GM12878 (cell line): Measurements from ENCODE around the gene TLE2. TPM values are rescaled to one million over a fixed set of nuclear protein-coding genes. Genes with fewer than 3 reads are reported as not detected.

Experiments
- ATAC-seq: fragments of 200-7000 bp; cut with Tn5 transposase; 3 replicates; pipeline ENCODE4 v1.9.1; 2020; ENCODE audit warnings: mild to moderate bottlenecking, moderate library complexity
- BruUV-seq: library from RNA; stranded (reverse); fragments of 400-500 nt; replicated peaks from 2 replicates; lab custom pipeline; 2021; lab: Mats Ljungman, UMichigan
- CTCF ChIA-PET: fragments of 300-600 bp; sonication (Branson Sonifier 250); formaldehyde crosslinking; extraction: SDS; loops from one replicate; lab custom pipeline; 2021; ENCODE audit warnings: inconsistent platforms; lab: Yijun Ruan, JAX
- POLR2A ChIA-PET: fragments of 350-600 bp; formaldehyde crosslinking; extraction: SDS; loops from one replicate; lab custom pipeline; 2021; ENCODE audit warnings: inconsistent platforms; lab: Charles Lee
- RAD21 ChIA-PET: fragments of 300-600 bp; sonication (Branson Sonifier 250); formaldehyde crosslinking; loops from one replicate; lab custom pipeline; 2023; ENCODE audit warnings: antibody characterized with exemption; ENCODE audit not compliant: unreplicated experiment; lab: Charles Lee
- SMC1A ChIA-PET: fragments of 300-600 bp; sonication (Branson Sonifier 250); formaldehyde crosslinking; loops from one replicate; lab custom pipeline; 2023; ENCODE audit not compliant: unreplicated experiment, uncharacterized antibody; lab: Charles Lee
- DNase-seq: peaks from one replicate; pipeline ENCODE4 v3.0.0-alpha.2; 2011; ENCODE audit warnings: low read depth, low spot score
- FAIRE-seq: peaks from 3 replicates; lab custom pipeline; 2011; peaks lifted over from hg19 to GRCh38; lab: Jason Lieb, UNC
- H2AFZ ChIP-seq: 2 replicates; pipeline ENCODE4 v1.6.0; 2011; ENCODE audit warnings: low read depth, low read length, control low read depth; ENCODE audit not compliant: control insufficient read depth
- H3K27ac ChIP-seq: 2 replicates; pipeline ENCODE4 v1.5.1; 2011; ENCODE audit warnings: control low read depth; ENCODE audit not compliant: control insufficient read depth, insufficient read depth
- H3K27me3 ChIP-seq, 2 experiments: replicated peaks in 1 of 2; 2 replicates each; pipeline versions ENCODE4 v1.6.0 to v1.6.1; 2011; ENCODE audit warnings: low read length in 1 of 2; ENCODE audit not compliant: control insufficient read depth in 2 of 2, insufficient read depth in 2 of 2
- H3K36me3 ChIP-seq, 2 experiments: 2 replicates each; pipeline ENCODE4 v1.5.1; 2011; ENCODE audit warnings: low read length in 1 of 2; ENCODE audit not compliant: control insufficient read depth in 2 of 2, insufficient read depth in 2 of 2
- H3K4me1 ChIP-seq: 2 replicates; pipeline ENCODE4 v1.6.1; 2011; ENCODE audit warnings: mild to moderate bottlenecking, low read length, moderate library complexity, mixed read lengths; ENCODE audit not compliant: control insufficient read depth, insufficient read depth
- H3K4me2 ChIP-seq: 2 replicates; pipeline ENCODE4 v1.6.0; 2011; ENCODE audit warnings: control low read depth; ENCODE audit not compliant: control insufficient read depth, insufficient read depth
- H3K4me3 ChIP-seq: fragments of 200-600 bp; sonication (generic); 2 replicates; pipeline ENCODE4 v1.5.1; 2016
- H3K79me2 ChIP-seq: 2 replicates; pipeline ENCODE4 v1.6.0; 2011; ENCODE audit warnings: low read length; ENCODE audit not compliant: control insufficient read depth, insufficient read depth
- H3K9ac ChIP-seq: 2 replicates; pipeline ENCODE4 v1.8.0; 2011; ENCODE audit warnings: low read length, control low read depth, mixed read lengths; ENCODE audit not compliant: control insufficient read depth, insufficient read depth
- H3K9me3 ChIP-seq: replicated peaks from 3 replicates; pipeline ENCODE4 v1.5.1; 2011; ENCODE audit warnings: mild to moderate bottlenecking, low read length; ENCODE audit not compliant: control insufficient read depth, insufficient read depth
- H4K20me1 ChIP-seq: 2 replicates; pipeline ENCODE4 v1.6.0; 2011; ENCODE audit not compliant: control insufficient read depth, insufficient read depth
- ATF2 ChIP-seq: IDR thresholded peaks from 2 replicates; pipeline ENCODE4 v1.6.1; 2012; ENCODE audit warnings: low read length, inconsistent platforms
- BACH1 ChIP-seq: fragments of 450-650 bp; IDR thresholded peaks from 2 replicates; pipeline ENCODE4 v1.6.1; 2017; ENCODE audit warnings: mild to moderate bottlenecking, borderline replicate concordance
- BRCA1 ChIP-seq: IDR thresholded peaks from 2 replicates; pipeline ENCODE4 v1.6.1; 2011; ENCODE audit warnings: low read depth, low read length, improper control_type of control experiment
- CHD4 ChIP-seq: fragments of 200-600 bp; sonication (generic); IDR thresholded peaks from 2 replicates; pipeline ENCODE4 v1.6.1; 2016; ENCODE audit warnings: mild to moderate bottlenecking
- EGR1 ChIP-seq, 2 experiments: IDR thresholded peaks; 1 replicate in 1 of 2; 2 replicates in 1 of 2; pipeline ENCODE4 v1.6.1; 2011 to 2012; ENCODE audit warnings: low read depth in 2 of 2, low read length in 2 of 2, borderline replicate concordance in 1 of 2, mild to moderate bottlenecking in 1 of 2, moderate library complexity in 1 of 2
- EP300 ChIP-seq, 2 experiments: fragments of 150-350 bp in 1 of 2; IDR thresholded peaks; 2 replicates each; pipeline ENCODE4 v1.6.1; 2011 to 2012; ENCODE audit warnings: low read depth in 2 of 2, low read length in 2 of 2, borderline replicate concordance in 1 of 2, improper control_type of control experiment in 1 of 2, inconsistent platforms in 1 of 2; ENCODE audit not compliant: control insufficient read depth in 1 of 2
- FOXM1 ChIP-seq: IDR thresholded peaks from 2 replicates; pipeline ENCODE4 v1.6.1; 2012; ENCODE audit warnings: low read depth, mild to moderate bottlenecking, inconsistent platforms, low read length, moderate library complexity
- JUNB ChIP-seq: IDR thresholded peaks from 2 replicates; pipeline ENCODE4 v1.6.1; 2016; ENCODE audit warnings: antibody characterized with exemption, mild to moderate bottlenecking
- JUND ChIP-seq: IDR thresholded peaks from 2 replicates; pipeline ENCODE4 v1.6.1; 2012; ENCODE audit warnings: low read depth, mild to moderate bottlenecking, low read length, improper control_type of control experiment, moderate library complexity
- MTA2 ChIP-seq: fragments of 450-650 bp; IDR thresholded peaks from 2 replicates; pipeline ENCODE4 v1.6.1; 2016; ENCODE audit warnings: low read depth, mild to moderate bottlenecking, moderate library complexity
- NBN ChIP-seq: fragments of 450-650 bp; IDR thresholded peaks from 2 replicates; pipeline ENCODE4 v1.6.1; 2016
- SKIL ChIP-seq: fragments of 450-650 bp; IDR thresholded peaks from 2 replicates; pipeline ENCODE4 v1.6.1; 2017; ENCODE audit warnings: mild to moderate bottlenecking, low read depth, inconsistent platforms; ENCODE audit not compliant: poor library complexity, severe bottlenecking
- ZNF217 ChIP-seq: fragments of 450-650 bp; IDR thresholded peaks from 2 replicates; pipeline ENCODE4 v1.6.1; 2017; ENCODE audit warnings: antibody characterized with exemption, mild to moderate bottlenecking
- WGBS: methylation state at CpG from one replicate; pipeline ENCODE4 v1.1.6; 2016; ENCODE audit warnings: low lambda C conversion rate; ENCODE audit not compliant: insufficient replicate concordance, insufficient coverage; ENCODE audit errors: missing lambda C conversion rate; 5-methylcytosine and 5-hydroxymethylcytosine counted together
- in situ Hi-C: fragments of 300-500 bp; cut with MboI; formaldehyde crosslinking; loops from 9 replicates; pipeline ENCODE4 v1.14.3; 2018; ENCODE audit warnings: mixed read lengths
- intact Hi-C: fragments of 100-400 bp; cut with micrococcal nuclease; formaldehyde crosslinking; loops from one replicate; pipeline ENCODE4 v1.14.2; 2022; ENCODE audit not compliant: unreplicated experiment
- polyA plus RNA-seq, 11 experiments: library from polyadenylated mRNA; depleted of rRNA in 4 of 11; unstranded in 6 of 11; stranded (reverse) in 5 of 11; fragments of >200 nt; fragmentation: Nextera tagmentation in 4 of 11; fragmentation: Illumina TruSeq in 1 of 11; extraction: Ambion mirVana in 4 of 11; extraction: Trizol in 1 of 11; gene quantifications; 1 replicate in 1 of 11; 2 replicates in 10 of 11; pipeline versions ENCODE4 v1.2.1 to v1.2.3, GENCODE V29; 2011 to 2016; ENCODE audit warnings: inconsistent platforms in 2 of 11, missing spikeins in 2 of 11, low read depth in 1 of 11
- total RNA-seq, 4 experiments: library from RNA; depleted of rRNA in 3 of 4; stranded (reverse); fragments of >200 nt in 3 of 4; fragmentation: Illumina TruSeq in 1 of 4; extraction: Trizol in 1 of 4; gene quantifications; 2 replicates each; pipeline versions ENCODE4 v1.2.1 to v1.2.3, GENCODE V29; 2013 to 2021

Gene TLE2
- total and polyA plus RNA-seq, 10 of the 15 experiments (the other 5 are each of a cell fraction or from before 2014, with no cell fraction given): 0.05 to 0.21 (median 0.11) TPM; not detected in 5

GRCh38 chr19:3045885-3046697 is 17.0 kb upstream of the TLE2 start:
- Histone ChIP-seq H3K36me3 (no peaks in the 10 kb centered on the region), H3K4me1 (no peaks in the 10 kb centered on the region), H3K4me2 (no peak overlapping the region), H3K9ac (no peak overlapping the region), H4K20me1 (no peaks in the 10 kb centered on the region), H3K79me2 (no peaks in the 10 kb centered on the region), H3K4me3 (no peak overlapping the region), H3K9me3 (no peaks in the 10 kb centered on the region), H3K27ac (no peak overlapping the region), H2AFZ (no peak overlapping the region), H3K27me3 (peaks cover 0 to 3% of the 10 kb centered on the region in 2 experiments; a peak in 1 of 4 replicates)
- ChIA-PET POLR2A (interaction anchor here (1.4 kb wide), 1 partner anchor 11 kb away, joined by 3 read pairs; no protein-coding TSS in a partner anchor), CTCF (no interaction called here), RAD21 (no interaction called here), SMC1A (no interaction called here)
- no TSS peak for BruUV-seq
- ATAC-seq: 0 out of 3 replicates have a peak, but pooled peaks have one; percentile 18
- no peak for DNase-seq
- in situ Hi-C loops: no loop called here
- intact Hi-C loops: no loop called here
- WGBS: 32% methylated on average over 11 of the region's 16 CpGs
- FAIRE-seq: no peak
- no peak for TF ChIP-seq JUNB

- in situ Hi-C loops: no loop called here
- POLR2A ChIA-PET: interaction anchor here (1.4 kb wide), 1 partner anchor 10 kb away, joined by 3 read pairs; no protein-coding TSS in a partner anchor
- H3K36me3 ChIP-seq: no peaks in the 10 kb centered on the region
- peaks cover 0 to 3% of the 10 kb centered on the region in 2 experiments; a peak in 1 of 4 replicates for H3K27me3 ChIP-seq
- BruUV-seq: no TSS peak
- CTCF ChIA-PET: no interaction called here
- 54% methylated on average over 6 of the region's 6 CpGs for WGBS
- SMC1A ChIA-PET: no interaction called here
- no peaks in the 10 kb centered on the region for H3K4me1 ChIP-seq
- no peaks in the 10 kb centered on the region for H3K9me3 ChIP-seq
- H3K4me2 ChIP-seq: no peak overlapping the region
- H3K79me2 ChIP-seq: no peaks in the 10 kb centered on the region
- H2AFZ ChIP-seq: no peak overlapping the region
- ATAC-seq: no peak
- no peak overlapping the region for H3K9ac ChIP-seq
- H3K27ac ChIP-seq: no peak overlapping the region
- intact Hi-C loops: no loop called here
- H4K20me1 ChIP-seq: no peaks in the 10 kb centered on the region
- no peak overlapping the region for H3K4me3 ChIP-seq
- FAIRE-seq: no peak
- RAD21 ChIA-PET: no interaction called here
- no peak for DNase-seq
- TF ChIP-seq ZNF217: no peak
- TF ChIP-seq NBN: no peak
- no peak for TF ChIP-seq ATF2
- TF ChIP-seq EGR1 (IDR thresholded peaks at IDR 0.05; ENCODE audit: borderline replicate concordance in 1 of 2, low read depth in 2 of 2, low read length in 2 of 2): no peak
- no peak for TF ChIP-seq BRCA1
- no peak for TF ChIP-seq CHD4
- TF ChIP-seq JUND: no peak
- TF ChIP-seq FOXM1: no peak
- TF ChIP-seq EP300 (IDR thresholded peaks at IDR 0.05; ENCODE audit: borderline replicate concordance in 1 of 2, control insufficient read depth in 1 of 2, low read depth in 2 of 2, low read length in 2 of 2): no peak
- TF ChIP-seq BACH1: no peak
- TF ChIP-seq MTA2: no peak
- no peak for TF ChIP-seq SKIL
These were observed 16.1 kb upstream of the TLE2 start for GRCh38 chr19:3045191-3045590.
